C4-2B (cell line): ENCODE results near the gene TIFAB.

Experiments
- H3K27ac ChIP-seq: fragments of 450-650 bp; 2 replicates; pipeline ENCODE4 v1.5.1; 2017
- ZFX ChIP-seq: fragments of 450-650 bp; IDR thresholded peaks from 2 replicates; pipeline ENCODE4 v1.6.1; 2017
- TF ChIP-seq, protein P1 (sequence below): fragments of 450-650 bp; conservative IDR thresholded peaks from 2 replicates; pipeline ENCODE4 v1.5.1; 2017; ENCODE audit warnings: mild to moderate bottlenecking

The TIFAB gene

DNA sequence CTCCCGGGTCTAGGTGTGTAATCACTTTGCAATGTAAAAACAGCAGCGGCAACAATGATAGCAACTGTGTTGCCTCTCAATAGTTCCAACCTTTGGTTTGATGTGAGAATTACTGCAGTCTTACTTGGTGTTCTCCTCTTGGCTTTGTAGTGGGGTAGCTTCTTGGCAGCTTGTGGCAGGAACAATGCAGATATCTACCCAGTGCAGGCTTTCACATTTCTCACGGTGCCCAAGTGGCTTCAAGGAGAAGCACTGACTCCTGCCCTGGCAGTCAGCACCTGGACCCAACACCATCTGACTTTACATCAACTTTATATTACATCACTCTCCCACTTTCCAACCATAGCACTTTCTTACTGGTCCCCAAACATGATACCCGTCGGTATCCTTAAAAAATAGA is 28.4 kb upstream of the TIFAB start:
- no peak overlapping the region for H3K27ac ChIP-seq
- TF ChIP-seq, protein P1, sequence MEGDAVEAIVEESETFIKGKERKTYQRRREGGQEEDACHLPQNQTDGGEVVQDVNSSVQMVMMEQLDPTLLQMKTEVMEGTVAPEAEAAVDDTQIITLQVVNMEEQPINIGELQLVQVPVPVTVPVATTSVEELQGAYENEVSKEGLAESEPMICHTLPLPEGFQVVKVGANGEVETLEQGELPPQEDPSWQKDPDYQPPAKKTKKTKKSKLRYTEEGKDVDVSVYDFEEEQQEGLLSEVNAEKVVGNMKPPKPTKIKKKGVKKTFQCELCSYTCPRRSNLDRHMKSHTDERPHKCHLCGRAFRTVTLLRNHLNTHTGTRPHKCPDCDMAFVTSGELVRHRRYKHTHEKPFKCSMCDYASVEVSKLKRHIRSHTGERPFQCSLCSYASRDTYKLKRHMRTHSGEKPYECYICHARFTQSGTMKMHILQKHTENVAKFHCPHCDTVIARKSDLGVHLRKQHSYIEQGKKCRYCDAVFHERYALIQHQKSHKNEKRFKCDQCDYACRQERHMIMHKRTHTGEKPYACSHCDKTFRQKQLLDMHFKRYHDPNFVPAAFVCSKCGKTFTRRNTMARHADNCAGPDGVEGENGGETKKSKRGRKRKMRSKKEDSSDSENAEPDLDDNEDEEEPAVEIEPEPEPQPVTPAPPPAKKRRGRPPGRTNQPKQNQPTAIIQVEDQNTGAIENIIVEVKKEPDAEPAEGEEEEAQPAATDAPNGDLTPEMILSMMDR: no peak
- TF ChIP-seq ZFX: no peak

DNA sequence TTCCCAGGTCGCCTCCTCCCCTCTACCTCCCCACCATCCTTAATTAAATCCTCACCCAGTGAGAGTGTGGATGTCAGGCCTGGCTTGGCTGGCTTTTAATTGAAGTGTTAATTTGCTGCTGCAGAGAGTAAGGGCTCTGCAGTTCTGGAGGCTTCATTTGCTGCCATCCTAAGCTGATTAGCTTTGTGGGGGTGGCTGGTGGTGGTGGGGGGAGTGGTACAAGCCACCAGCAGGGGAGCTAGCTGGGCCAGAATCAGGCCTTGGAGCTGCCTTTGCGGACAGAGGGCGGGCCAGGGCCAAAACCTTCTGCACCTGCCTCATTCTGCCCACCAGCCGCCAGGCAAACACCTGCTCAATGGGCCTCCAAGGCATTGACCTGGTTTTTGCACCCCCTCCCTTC is 26.8 kb upstream of the TIFAB start:
- no peak overlapping the region for H3K27ac ChIP-seq
- no peak for TF ChIP-seq ZFX
- TF ChIP-seq, protein P1: no peak

DNA sequence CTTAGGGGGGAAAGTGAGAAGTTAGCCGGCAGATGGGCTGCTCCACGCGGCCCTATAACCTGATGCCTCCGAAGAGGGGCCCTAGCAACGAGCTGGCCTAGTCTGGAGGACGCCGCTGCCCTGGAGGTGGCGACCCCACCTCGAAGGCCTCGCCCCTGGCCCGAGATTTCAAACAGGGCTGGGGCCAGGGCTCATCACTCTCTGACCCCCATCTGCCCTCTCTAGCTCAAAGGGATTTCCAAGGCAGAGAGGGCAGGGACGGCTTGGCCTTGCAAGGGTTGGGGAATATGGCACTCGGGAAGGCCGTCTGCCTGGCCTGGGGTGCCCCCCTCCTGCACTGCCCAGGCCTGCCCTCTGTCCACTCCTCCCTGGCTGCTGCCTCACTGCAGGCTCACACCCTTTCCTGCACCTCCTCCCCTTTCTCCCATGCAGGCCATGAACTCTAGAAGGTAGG is 25.5 kb upstream of the TIFAB start:
- no peak for TF ChIP-seq ZFX
- TF ChIP-seq, protein P1: no peak
- no peak overlapping the region for H3K27ac ChIP-seq

DNA sequence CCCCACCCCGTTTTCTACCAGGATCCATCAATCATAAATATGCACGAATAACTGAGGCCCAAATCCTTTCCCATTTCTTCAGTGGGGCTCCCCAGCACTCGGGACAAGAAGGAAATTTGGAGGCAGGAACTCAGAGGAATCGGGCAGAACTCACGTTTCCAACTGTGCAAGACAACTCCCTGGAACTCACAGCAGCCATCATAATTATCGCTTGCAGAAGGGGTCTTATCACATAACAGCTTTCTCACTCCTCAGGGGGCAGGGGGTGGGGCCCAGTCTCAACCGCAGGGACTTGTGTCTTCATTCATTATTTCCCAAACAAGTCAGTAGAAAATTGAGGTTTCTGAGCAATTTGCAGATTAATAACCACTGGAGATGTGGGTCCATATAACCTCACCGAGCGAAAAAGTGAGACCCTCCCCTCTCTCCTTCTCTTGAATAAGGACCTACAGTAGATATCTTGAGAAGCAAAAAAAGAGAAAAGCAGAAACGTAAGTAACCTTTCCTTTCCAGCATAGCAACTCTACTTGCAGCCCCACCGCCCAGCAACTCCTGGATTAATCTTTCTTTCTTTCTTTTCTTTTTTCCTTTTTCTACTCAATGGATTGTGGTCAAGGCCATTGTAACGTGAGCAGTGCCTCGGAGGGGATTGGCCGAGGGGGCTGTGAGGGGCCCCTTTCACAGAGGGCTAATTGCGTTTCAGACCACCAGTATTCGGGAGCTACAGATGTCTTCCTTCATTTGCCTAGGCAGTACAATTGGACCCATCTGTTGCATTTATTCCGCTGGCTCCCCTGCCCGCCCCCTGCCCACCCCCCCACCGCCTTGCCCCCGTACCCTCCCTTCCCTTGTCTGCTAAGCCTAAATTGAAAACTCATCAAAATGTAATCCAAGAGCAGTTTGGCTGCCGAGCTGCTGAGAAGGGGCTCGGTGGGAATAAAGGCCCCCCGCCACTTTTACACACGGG is 24.7 kb upstream of the TIFAB start:
- no peak overlapping the region for H3K27ac ChIP-seq
- no peak for TF ChIP-seq ZFX
- TF ChIP-seq, protein P1: no peak

DNA sequence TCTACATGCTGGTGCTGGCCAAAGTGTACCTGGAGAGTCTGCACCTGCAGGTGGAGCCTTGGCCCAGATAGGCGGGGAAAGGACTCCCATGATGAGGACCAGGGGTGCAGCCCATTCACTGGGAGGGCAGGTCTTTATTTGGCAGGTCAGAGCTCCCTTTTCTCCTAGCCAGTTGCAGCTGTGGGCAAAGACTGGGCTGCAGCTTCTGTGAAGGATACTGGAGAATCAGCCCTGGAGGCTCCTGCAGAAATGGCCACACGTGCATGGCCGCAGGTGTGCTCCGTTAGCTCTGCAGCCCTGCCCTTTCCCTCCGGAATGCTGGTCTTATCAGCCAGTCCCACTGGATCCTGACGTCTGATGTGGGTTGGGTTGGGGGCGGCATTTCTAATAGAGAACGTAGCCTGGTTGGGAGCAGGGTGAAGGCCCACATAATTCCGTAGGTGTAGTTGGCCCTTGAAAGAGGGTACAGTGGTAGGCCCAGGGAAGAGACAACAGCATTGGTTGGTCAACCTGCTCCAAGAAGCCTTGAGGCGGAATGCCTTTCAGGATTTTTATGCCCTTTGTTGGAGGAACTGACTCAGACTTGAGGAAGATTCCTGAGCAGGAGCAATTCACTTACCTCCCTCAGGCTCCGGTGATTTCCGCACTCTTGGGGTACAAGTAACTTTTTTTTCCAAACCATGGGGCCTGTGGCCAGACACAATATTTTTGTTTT is 22.0 kb upstream of the TIFAB start:
- TF ChIP-seq, protein P1: no peak
- no peak for TF ChIP-seq ZFX
- H3K27ac ChIP-seq: no peak overlapping the region

DNA sequence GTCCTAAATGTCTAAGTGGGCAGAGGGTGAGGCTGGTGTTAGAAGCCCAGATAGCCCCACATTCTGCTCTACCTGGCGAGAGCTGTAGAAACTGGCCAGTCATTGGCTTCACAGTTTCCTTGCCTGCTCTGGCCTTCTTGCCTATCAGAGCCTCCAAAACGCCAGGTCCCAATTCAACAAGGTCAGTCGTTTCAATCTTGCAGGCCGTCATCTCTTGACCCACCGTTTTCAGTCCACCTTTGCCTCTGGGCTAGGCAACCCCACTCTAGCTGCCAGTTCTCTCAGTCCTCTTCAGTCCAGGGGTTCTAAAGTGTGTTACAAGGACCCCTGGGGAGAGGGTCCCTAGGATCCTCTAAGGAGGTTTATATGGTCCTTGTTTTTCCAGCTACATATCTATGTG is 20.0 kb upstream of the TIFAB start:
- TF ChIP-seq, protein P1: no peak
- TF ChIP-seq ZFX: no peak
- no peak overlapping the region for H3K27ac ChIP-seq

DNA sequence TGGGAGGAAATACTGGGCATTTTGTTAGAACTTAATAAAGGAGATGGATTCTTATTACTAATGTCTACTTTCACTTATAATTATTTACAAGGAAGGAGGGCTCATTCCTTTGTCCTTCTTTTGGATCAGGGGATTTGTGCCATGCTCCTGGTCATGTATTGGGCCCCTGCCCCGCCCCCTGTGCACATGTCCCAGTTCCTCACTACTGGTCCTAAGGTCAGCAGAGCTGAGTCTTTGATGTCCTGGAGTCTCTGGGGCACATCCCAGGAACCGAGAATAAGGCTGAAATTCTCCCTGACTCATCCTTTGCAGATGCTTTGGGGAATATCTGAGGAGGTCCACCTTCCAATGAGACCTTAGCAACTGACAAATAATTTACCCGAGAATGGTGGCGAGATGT is 19.6 kb upstream of the TIFAB start:
- no peak overlapping the region for H3K27ac ChIP-seq
- TF ChIP-seq ZFX: no peak
- TF ChIP-seq, protein P1: no peak
